ENCODE results near the gene PRTFDC1. TPM values are rescaled to one million over a fixed set of nuclear protein-coding genes. Genes with fewer than 3 reads are reported as not detected.

Gene PRTFDC1
- total and polyA plus RNA-seq, 7 experiments from 2014 or later, result 0.13 to 1.7 (median 0.69) TPM

- no peak overlapping the region for H3K4me3 ChIP-seq (ENCODE audit: low read length)
- peak; percentile 79 for ATAC-seq
- no peaks in the 10 kb centered on the region for H3K27me3 ChIP-seq (ENCODE audit: control insufficient read depth in 2 of 2, insufficient read depth in 2 of 2, low read length in 2 of 2)
- Mint-ChIP-seq H3K9me3 (peaks cover 0 to 2% (median 0%) of the 10 kb centered on the region in 11 donors), H3K27ac (peak overlapping the region in 3 of 9 donors; percentile 13 to 68 (median 32)), H3K27me3 (no peaks in the 10 kb centered on the region), H3K4me1 (peaks cover 6 to 14% (median 9%) of the 10 kb centered on the region in 7 donors), H3K36me3 (no peaks in the 10 kb centered on the region), H3K4me3 (peak overlapping the region in 2 of 10 donors; percentile 25 to 39)
- ChIA-PET POLR2A (no interaction called here), CTCF (interaction anchor here (1.6 kb wide), 1 partner anchor 24 kb away, joined by 3 read pairs; no protein-coding TSS in a partner anchor)
- H3K36me3 ChIP-seq (ENCODE audit: control insufficient read depth in 2 of 3, insufficient read depth in 3 of 3, low read length in 3 of 3), result no peaks in the 10 kb centered on the region
- DNase-seq, result no peak
- intact Hi-C loops (cut with micrococcal nuclease), result no loop called here
- no peak overlapping the region for H3K27ac ChIP-seq (ENCODE audit: low read depth, low read length)
- H3K4me1 ChIP-seq (ENCODE audit: control insufficient read depth in 2 of 2, insufficient read depth in 2 of 2, low read length in 2 of 2), result no peaks in the 10 kb centered on the region
- H3K9me3 ChIP-seq (ENCODE audit: control insufficient read depth in 2 of 3, low read length in 3 of 3), result no peaks in the 10 kb centered on the region
Measured at GRCh38 chr10:24912215-24912614, 40.2 kb downstream of the PRTFDC1 start.

DNA sequence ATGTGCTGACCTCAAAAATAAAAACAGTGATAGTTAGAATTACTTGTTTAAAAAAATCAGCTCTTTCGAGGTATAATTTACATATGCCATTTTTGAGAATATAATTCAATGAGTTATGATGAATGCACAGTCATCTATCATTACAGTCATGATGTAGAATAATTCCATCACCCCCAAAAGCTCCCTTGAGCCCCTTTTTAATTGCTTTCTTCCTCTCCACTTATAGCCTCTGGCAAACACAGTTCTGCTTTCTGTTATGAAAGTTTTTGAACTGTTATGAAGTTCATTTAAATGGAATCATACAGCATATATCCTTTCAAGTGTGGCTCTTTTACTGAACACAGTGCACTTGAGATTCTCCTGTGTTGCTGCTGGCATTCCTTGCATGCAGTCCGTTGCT lies 41.4 kb downstream of the PRTFDC1 start:
- ChIA-PET POLR2A (interaction anchor here (0.7 kb wide), 1 partner anchor 32 kb away, joined by 4 read pairs; no protein-coding TSS in a partner anchor), CTCF (no interaction called here)
- no peaks in the 10 kb centered on the region for H3K27me3 ChIP-seq (ENCODE audit: control insufficient read depth in 2 of 2, insufficient read depth in 2 of 2, low read length in 2 of 2)
- intact Hi-C loops (cut with micrococcal nuclease), result no loop called here
- no peaks in the 10 kb centered on the region for H3K36me3 ChIP-seq (ENCODE audit: control insufficient read depth in 2 of 3, insufficient read depth in 3 of 3, low read length in 3 of 3)
- no peaks in the 10 kb centered on the region for H3K4me1 ChIP-seq (ENCODE audit: control insufficient read depth in 2 of 2, insufficient read depth in 2 of 2, low read length in 2 of 2)
- Mint-ChIP-seq H3K4me1 (peaks cover 6 to 15% (median 9%) of the 10 kb centered on the region in 7 donors), H3K36me3 (peaks cover 0 to 5% (median 0%) of the 10 kb centered on the region in 5 donors), H3K9me3 (peaks cover 0 to 6% (median 0%) of the 10 kb centered on the region in 11 donors), H3K4me3 (no peak overlapping the region), H3K27ac (no peak overlapping the region), H3K27me3 (no peaks in the 10 kb centered on the region)
- no peak for DNase-seq
- no peak overlapping the region for H3K4me3 ChIP-seq (ENCODE audit: low read length)
- no peak for ATAC-seq
- no peaks in the 10 kb centered on the region for H3K9me3 ChIP-seq (ENCODE audit: control insufficient read depth in 2 of 3, low read length in 3 of 3)
- H3K27ac ChIP-seq (ENCODE audit: low read depth, low read length), result no peak overlapping the region

- Histone ChIP-seq H3K9me3 (ENCODE audit: control insufficient read depth in 2 of 3, low read length in 3 of 3) (no peaks in the 10 kb centered on the region), H3K4me3 (ENCODE audit: low read length) (no peak overlapping the region), H3K36me3 (ENCODE audit: control insufficient read depth in 2 of 3, insufficient read depth in 3 of 3, low read length in 3 of 3) (no peaks in the 10 kb centered on the region), H3K27ac (ENCODE audit: low read depth, low read length) (no peak overlapping the region), H3K4me1 (ENCODE audit: control insufficient read depth in 2 of 2, insufficient read depth in 2 of 2, low read length in 2 of 2) (no peaks in the 10 kb centered on the region), H3K27me3 (ENCODE audit: control insufficient read depth in 2 of 2, insufficient read depth in 2 of 2, low read length in 2 of 2) (no peaks in the 10 kb centered on the region)
- Mint-ChIP-seq H3K27me3 (no peaks in the 10 kb centered on the region), H3K4me3 (no peak overlapping the region), H3K36me3 (peaks cover 0 to 9% (median 2%) of the 10 kb centered on the region in 5 donors), H3K27ac (no peak overlapping the region), H3K9me3 (peaks cover 0 to 6% (median 0%) of the 10 kb centered on the region in 11 donors), H3K4me1 (peaks cover 6 to 18% (median 9%) of the 10 kb centered on the region in 7 donors)
- ChIA-PET POLR2A (interaction anchor here (0.7 kb wide), 1 partner anchor 32 kb away, joined by 4 read pairs; no protein-coding TSS in a partner anchor), CTCF (no interaction called here)
- intact Hi-C loops (cut with micrococcal nuclease), result no loop called here
- no peak for ATAC-seq
- no peak for DNase-seq
Measured at GRCh38 chr10:24910574-24910973, 41.8 kb downstream of the PRTFDC1 start.

DNA sequence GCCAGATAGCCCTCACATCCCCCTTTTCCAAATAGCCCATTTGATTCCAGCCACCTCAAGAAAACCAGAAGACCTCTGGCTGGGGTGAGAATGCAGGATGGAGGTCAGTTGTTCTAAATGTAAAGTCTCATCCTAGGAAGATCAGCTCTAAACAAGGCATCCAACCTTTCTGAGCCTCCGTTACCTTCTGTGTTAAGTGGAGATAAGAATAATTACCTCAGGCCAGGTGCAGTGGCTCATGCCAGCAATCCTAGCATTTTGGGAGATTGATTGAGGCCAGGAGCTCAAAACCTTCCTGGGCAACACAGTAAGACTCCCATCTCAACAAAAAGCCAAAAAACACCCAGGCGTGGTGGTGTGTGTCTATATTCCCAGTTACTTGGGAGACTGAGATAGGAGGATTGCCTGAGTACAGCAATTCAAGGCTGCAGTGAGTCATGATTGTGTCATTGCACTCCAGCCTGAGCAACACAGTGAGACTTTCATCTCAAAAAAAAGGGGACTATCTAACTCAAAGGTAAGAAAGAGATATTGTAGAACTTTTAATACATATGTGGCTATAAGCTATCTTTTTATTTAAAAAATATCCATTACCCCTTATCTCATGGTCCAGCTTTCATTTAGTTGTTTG lies 43.5 kb downstream of the PRTFDC1 start:
- ATAC-seq, result no peak
- CTCF ChIA-PET, result no interaction called here

DNA sequence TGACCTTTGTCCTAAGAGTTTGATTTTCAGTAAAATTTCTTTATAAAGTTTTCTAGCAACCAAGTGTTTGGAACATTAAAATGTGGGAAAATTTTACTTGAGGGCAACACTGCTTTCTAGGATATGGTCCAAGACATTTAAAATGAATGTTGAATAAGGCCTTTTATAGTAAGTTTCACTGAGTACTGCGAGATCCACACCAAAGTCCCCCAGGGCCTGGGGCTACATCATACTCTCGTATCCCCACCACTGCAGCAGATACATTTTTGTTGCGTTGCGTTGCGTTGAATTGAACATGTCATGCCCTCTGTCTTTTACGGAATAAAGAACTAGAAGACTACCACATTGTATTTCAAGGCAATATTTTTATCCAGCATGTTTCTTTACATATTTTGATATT lies 44.5 kb downstream of the PRTFDC1 start:
- no peak for ATAC-seq
- Mint-ChIP-seq H3K9me3 (peaks cover 0 to 6% (median 0%) of the 10 kb centered on the region in 11 donors), H3K27ac (no peak overlapping the region), H3K4me1 (peaks cover 6 to 18% (median 9%) of the 10 kb centered on the region in 7 donors), H3K27me3 (no peaks in the 10 kb centered on the region), H3K4me3 (no peak overlapping the region), H3K36me3 (peaks cover 0 to 11% (median 3%) of the 10 kb centered on the region in 5 donors)
- CTCF ChIA-PET, result no interaction called here
- POLR2A ChIA-PET, result interaction anchor here (1.0 kb wide), 1 partner anchor 25 kb away, joined by 3 read pairs; no protein-coding TSS in a partner anchor
- Histone ChIP-seq H3K36me3 (ENCODE audit: control insufficient read depth in 2 of 3, insufficient read depth in 3 of 3, low read length in 3 of 3) (no peaks in the 10 kb centered on the region), H3K4me3 (ENCODE audit: low read length) (no peak overlapping the region), H3K4me1 (ENCODE audit: control insufficient read depth in 2 of 2, insufficient read depth in 2 of 2, low read length in 2 of 2) (no peaks in the 10 kb centered on the region), H3K9me3 (ENCODE audit: control insufficient read depth in 2 of 3, low read length in 3 of 3) (no peaks in the 10 kb centered on the region), H3K27ac (ENCODE audit: low read depth, low read length) (no peak overlapping the region), H3K27me3 (ENCODE audit: control insufficient read depth in 2 of 2, insufficient read depth in 2 of 2, low read length in 2 of 2) (no peaks in the 10 kb centered on the region)
- intact Hi-C loops (cut with micrococcal nuclease), result loop anchor here in 1 of 2 donors (10.0 kb wide), 1 partner anchor 83 kb away; no protein-coding TSS in a partner anchor
- DNase-seq, result no peak

More for the DNA sequence above, 43.5 kb downstream of the PRTFDC1 start:
- Mint-ChIP-seq H3K27me3 (no peaks in the 10 kb centered on the region), H3K36me3 (peaks cover 0 to 11% (median 3%) of the 10 kb centered on the region in 5 donors), H3K9me3 (peaks cover 0 to 6% (median 0%) of the 10 kb centered on the region in 11 donors), H3K4me1 (peaks cover 6 to 18% (median 9%) of the 10 kb centered on the region in 7 donors), H3K27ac (peak overlapping the region in 1 of 9 donors; percentile 34), H3K4me3 (no peak overlapping the region)
- no peaks in the 10 kb centered on the region for H3K36me3 ChIP-seq (ENCODE audit: control insufficient read depth in 2 of 3, insufficient read depth in 3 of 3, low read length in 3 of 3)
- H3K27ac ChIP-seq (ENCODE audit: low read depth, low read length), result no peak overlapping the region
- DNase-seq, result no peak
- no peaks in the 10 kb centered on the region for H3K4me1 ChIP-seq (ENCODE audit: control insufficient read depth in 2 of 2, insufficient read depth in 2 of 2, low read length in 2 of 2)
- H3K4me3 ChIP-seq (ENCODE audit: low read length), result no peak overlapping the region
- intact Hi-C loops (cut with micrococcal nuclease), result loop anchor here in 1 of 2 donors (10.0 kb wide), 1 partner anchor 84 kb away; no protein-coding TSS in a partner anchor
- POLR2A ChIA-PET, result interaction anchor here (0.7 kb wide), 1 partner anchor 61 kb away, joined by 3 read pairs; no protein-coding TSS in a partner anchor
- no peaks in the 10 kb centered on the region for H3K27me3 ChIP-seq (ENCODE audit: control insufficient read depth in 2 of 2, insufficient read depth in 2 of 2, low read length in 2 of 2)
- H3K9me3 ChIP-seq (ENCODE audit: control insufficient read depth in 2 of 3, low read length in 3 of 3), result no peaks in the 10 kb centered on the region

DNA sequence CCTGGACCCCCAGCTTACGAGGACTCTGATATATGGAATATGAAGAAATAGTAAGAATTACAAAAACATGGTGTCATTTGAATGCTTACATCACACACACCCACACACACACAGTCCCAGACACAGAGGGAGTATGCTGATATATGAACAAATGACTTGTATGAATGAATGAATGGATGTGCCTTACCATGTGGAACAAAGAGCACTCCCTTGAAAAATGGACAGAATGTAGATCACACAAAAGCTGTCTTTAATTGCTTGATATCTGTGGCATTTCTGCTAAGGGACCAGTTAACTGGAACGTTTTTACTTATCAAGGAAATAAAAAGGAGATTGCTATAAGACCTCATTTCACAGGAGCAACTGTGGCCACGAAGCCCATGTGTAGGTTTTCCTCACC lies 46.0 kb downstream of the PRTFDC1 start:
- Mint-ChIP-seq H3K4me3 (no peak overlapping the region), H3K36me3 (peaks cover 0 to 11% (median 3%) of the 10 kb centered on the region in 5 donors), H3K27ac (no peak overlapping the region), H3K9me3 (peaks cover 0 to 6% (median 0%) of the 10 kb centered on the region in 11 donors), H3K27me3 (no peaks in the 10 kb centered on the region), H3K4me1 (peaks cover 5 to 13% (median 10%) of the 10 kb centered on the region in 7 donors)
- Histone ChIP-seq H3K4me3 (ENCODE audit: low read length) (no peak overlapping the region), H3K27me3 (ENCODE audit: control insufficient read depth in 2 of 2, insufficient read depth in 2 of 2, low read length in 2 of 2) (no peaks in the 10 kb centered on the region), H3K4me1 (ENCODE audit: control insufficient read depth in 2 of 2, insufficient read depth in 2 of 2, low read length in 2 of 2) (peaks cover 7 to 8% of the 10 kb centered on the region in 2 donors), H3K27ac (ENCODE audit: low read depth, low read length) (no peak overlapping the region), H3K36me3 (ENCODE audit: control insufficient read depth in 2 of 3, insufficient read depth in 3 of 3, low read length in 3 of 3) (no peaks in the 10 kb centered on the region), H3K9me3 (ENCODE audit: control insufficient read depth in 2 of 3, low read length in 3 of 3) (no peaks in the 10 kb centered on the region)
- ATAC-seq (no peak), DNase-seq (no peak)
- intact Hi-C loops (cut with micrococcal nuclease), result loop anchor here in 1 of 2 donors (10.0 kb wide), 1 partner anchor 82 kb away; no protein-coding TSS in a partner anchor
- POLR2A ChIA-PET, result interaction anchor here (0.5 to 1.0 kb wide), 2 partner anchors 16 to 127 kb away, joined by 3 to 4 read pairs; no protein-coding TSS in a partner anchor
- CTCF ChIA-PET, result interaction anchor here (1.0 kb wide), 1 partner anchor 9 kb away, joined by 4 read pairs; no protein-coding TSS in a partner anchor

Data from naive thymus-derived CD4-positive, alpha-beta T cell (primary cell).